H1 (cell line): Measurements from ENCODE around the gene TMEM115. TPM values are rescaled to one million over a fixed set of nuclear protein-coding genes. Genes with fewer than 3 reads are reported as not detected.

Experiments used
- CTCF ChIA-PET: fragments of 300-600 bp; sonication (Branson Sonifier 250); formaldehyde crosslinking; loops from one replicate; lab custom pipeline; 2021; ENCODE audit not compliant: partially characterized antibody; lab: Charles Lee
- POLR2A ChIA-PET: fragments of 300-600 bp; sonication (Branson Sonifier 250); formaldehyde crosslinking; loops from one replicate; lab custom pipeline; 2021; ENCODE audit warnings: inconsistent platforms; ENCODE audit not compliant: partially characterized antibody; lab: Charles Lee
- DNase-seq, 2 experiments: peaks; one replicate each; pipeline versions ENCODE4 v3.0.0 to v3.0.0-alpha.2; 2010 to 2022; ENCODE audit warnings: low spot score in 2 of 2, low read depth in 1 of 2, mixed read lengths in 1 of 2
- FAIRE-seq: peaks from 2 replicates; lab custom pipeline; 2011; peaks lifted over from hg19 to GRCh38; lab: Jason Lieb, UNC
- H2AFZ ChIP-seq: 2 replicates; pipeline ENCODE4 v1.8.1; 2012; ENCODE audit warnings: low read length, inconsistent platforms
- H2AK5ac ChIP-seq: 2 replicates; pipeline ENCODE4 v1.6.1; 2013; ENCODE audit warnings: low read depth, low read length
- H2BK120ac ChIP-seq: replicated peaks from 2 replicates; pipeline ENCODE3; 2013; ENCODE audit warnings: low read depth, low read length, inconsistent platforms
- H2BK12ac ChIP-seq: 2 replicates; pipeline ENCODE4 v1.6.1; 2013; ENCODE audit warnings: low read depth, low read length
- H2BK15ac ChIP-seq: 2 replicates; pipeline ENCODE4 v1.6.1; 2013; ENCODE audit warnings: low read length
- H2BK20ac ChIP-seq: 2 replicates; pipeline ENCODE4 v1.6.1; 2013; ENCODE audit warnings: low read length
- H2BK5ac ChIP-seq: 2 replicates; pipeline ENCODE4 v1.6.1; 2013; ENCODE audit warnings: low read depth, low read length
- H3K14ac ChIP-seq: 2 replicates; pipeline ENCODE4 v1.6.1; 2013; ENCODE audit warnings: inconsistent platforms; ENCODE audit not compliant: insufficient read length
- H3K18ac ChIP-seq: 2 replicates; pipeline ENCODE4 v1.6.1; 2013; ENCODE audit warnings: low read length; ENCODE audit errors: extremely low read depth
- H3K23ac ChIP-seq: 2 replicates; pipeline ENCODE4 v1.6.1; 2013; ENCODE audit warnings: inconsistent platforms; ENCODE audit not compliant: insufficient read length
- H3K23me2 ChIP-seq: 2 replicates; pipeline ENCODE4 v1.6.1; 2013; ENCODE audit warnings: low read depth, low read length
- H3K27ac ChIP-seq: 2 replicates; pipeline ENCODE4 v1.6.1; 2011; ENCODE audit warnings: low read depth, low read length, inconsistent platforms
- H3K27me3 ChIP-seq, 4 experiments: replicated peaks in 1 of 4; 1 replicate in 1 of 4; 2 replicates in 3 of 4; pipeline versions ENCODE4 v1.6.1 to v1.8.1; 2011 to 2013; ENCODE audit warnings: low read length in 3 of 4, mild to moderate bottlenecking in 3 of 4, inconsistent platforms in 2 of 4, mixed read lengths in 2 of 4, moderate library complexity in 1 of 4; ENCODE audit not compliant: control insufficient read depth in 3 of 4, insufficient read depth in 3 of 4; ENCODE audit errors: extremely low read depth in 1 of 4
- H3K36me3 ChIP-seq, 4 experiments: 2 replicates each; pipeline versions ENCODE4 v1.6.1 to v1.8.1; 2011 to 2013; ENCODE audit warnings: mild to moderate bottlenecking in 4 of 4, low read length in 3 of 4, moderate library complexity in 2 of 4, control low read depth in 1 of 4, inconsistent platforms in 1 of 4; ENCODE audit not compliant: insufficient read depth in 4 of 4, control insufficient read depth in 2 of 4
- H3K4ac ChIP-seq: replicated peaks from 2 replicates; pipeline ENCODE3; 2013; ENCODE audit warnings: low read length, low read depth, mixed read lengths, inconsistent platforms; ENCODE audit not compliant: insufficient read length
- H3K4me1 ChIP-seq, 4 experiments: replicated peaks in 1 of 4; 1 replicate in 1 of 4; 2 replicates in 3 of 4; pipeline versions ENCODE4 v1.6.1 to v1.8.1; 2011 to 2013; ENCODE audit warnings: low read length in 3 of 4, inconsistent platforms in 2 of 4, mixed read lengths in 1 of 4; ENCODE audit not compliant: insufficient read depth in 4 of 4, control insufficient read depth in 3 of 4
- H3K4me2 ChIP-seq, 2 experiments: 2 replicates each; pipeline versions ENCODE4 v1.6.1 to v1.8.1; 2011 to 2013; ENCODE audit warnings: low read depth in 2 of 2, low read length in 2 of 2, control low read depth in 1 of 2, inconsistent platforms in 1 of 2, mild to moderate bottlenecking in 1 of 2; ENCODE audit not compliant: insufficient read depth in 1 of 2
- H3K4me3 ChIP-seq, 4 experiments: fragments of 200-600, 300-600 bp in 1 of 4; sonication (generic), shearing (Covaris generic), sonication (Bioruptor Twin) in 1 of 4; 2 replicates each; pipeline versions ENCODE4 v1.5.1 to v1.8.1; 2011 to 2016; ENCODE audit warnings: low read length in 4 of 4, low read depth in 3 of 4, control low read depth in 2 of 4, inconsistent platforms in 2 of 4, mild to moderate bottlenecking in 2 of 4, mixed read lengths in 1 of 4, moderate library complexity in 1 of 4; ENCODE audit not compliant: insufficient read depth in 2 of 4; ENCODE audit errors: extremely low read depth in 1 of 4
- H3K56ac ChIP-seq: replicated peaks from 2 replicates; pipeline ENCODE3; 2013; ENCODE audit warnings: low read depth, mild to moderate bottlenecking, mixed read lengths, low read length, inconsistent platforms; ENCODE audit not compliant: insufficient read length
- H3K79me1 ChIP-seq: 2 replicates; pipeline ENCODE4 v1.6.1; 2013; ENCODE audit warnings: low read depth, low read length, control low read depth
- H3K79me2 ChIP-seq, 2 experiments: 2 replicates each; pipeline versions ENCODE4 v1.6.1 to v1.8.1; 2012 to 2013; ENCODE audit warnings: low read length in 2 of 2, mild to moderate bottlenecking in 2 of 2, inconsistent platforms in 1 of 2; ENCODE audit not compliant: insufficient read depth in 2 of 2, control insufficient read depth in 1 of 2
- H3K9ac ChIP-seq, 4 experiments: replicated peaks in 1 of 4; 1 replicate in 1 of 4; 2 replicates in 3 of 4; pipeline versions ENCODE4 v1.6.1 to v1.8.1; 2011 to 2013; ENCODE audit warnings: low read depth in 3 of 4, low read length in 3 of 4, control low read depth in 2 of 4, mild to moderate bottlenecking in 2 of 4, moderate library complexity in 2 of 4, inconsistent platforms in 1 of 4; ENCODE audit errors: extremely low read depth in 1 of 4
- H3K9me3 ChIP-seq, 2 experiments: 2 replicates each; pipeline versions ENCODE4 v1.6.1 to v1.8.1; 2012 to 2013; ENCODE audit warnings: mild to moderate bottlenecking in 2 of 2, moderate library complexity in 2 of 2, control low read depth in 1 of 2, inconsistent platforms in 1 of 2, low read depth in 1 of 2, low read length in 1 of 2, mixed read lengths in 1 of 2; ENCODE audit not compliant: insufficient read depth in 2 of 2
- H4K20me1 ChIP-seq, 2 experiments: replicated peaks in 1 of 2; 2 replicates each; pipeline versions ENCODE3 to v1.8.1; 2011 to 2013; ENCODE audit warnings: inconsistent platforms in 2 of 2, low read length in 2 of 2, mild to moderate bottlenecking in 1 of 2; ENCODE audit not compliant: insufficient read depth in 2 of 2, control insufficient read depth in 1 of 2
- H4K5ac ChIP-seq: 2 replicates; pipeline ENCODE4 v1.6.1; 2013; ENCODE audit warnings: low read length, low read depth, mixed read lengths, inconsistent platforms; ENCODE audit not compliant: insufficient read length
- H4K8ac ChIP-seq: 2 replicates; pipeline ENCODE4 v1.8.0; 2013; ENCODE audit warnings: mild to moderate bottlenecking, moderate library complexity, low read length, inconsistent platforms; ENCODE audit not compliant: insufficient read depth; ENCODE audit errors: extremely low read depth
- H4K91ac ChIP-seq: replicated peaks from 2 replicates; pipeline ENCODE3; 2013; ENCODE audit warnings: low read length, mixed read lengths, inconsistent platforms; ENCODE audit not compliant: insufficient read length
- BACH1 ChIP-seq: IDR thresholded peaks from 2 replicates; pipeline ENCODE4 v1.6.1; 2012; ENCODE audit warnings: low read length, improper control_type of control experiment
- BCL11A ChIP-seq, 2 experiments: IDR thresholded peaks; one replicate each; pipeline ENCODE4 v1.6.1; 2011; ENCODE audit warnings: low read depth in 2 of 2, low read length in 2 of 2, mild to moderate bottlenecking in 2 of 2
- CEBPB ChIP-seq: IDR thresholded peaks from 2 replicates; pipeline ENCODE4 v1.6.1; 2012; ENCODE audit warnings: low read depth, low read length
- CTBP2 ChIP-seq: IDR thresholded peaks from 2 replicates; pipeline ENCODE4 v1.7.0; 2011; ENCODE audit warnings: borderline replicate concordance, mild to moderate bottlenecking, moderate library complexity, mixed read lengths, low read length; ENCODE audit not compliant: insufficient read depth, insufficient read length
- EZH2 ChIP-seq: fragments of 200-600 bp; sonication (generic); IDR thresholded peaks from 2 replicates; pipeline ENCODE4 v1.7.1; 2012; ENCODE audit warnings: low read depth, mild to moderate bottlenecking, moderate library complexity, low read length, inconsistent platforms; ENCODE audit not compliant: severe bottlenecking
- NRF1 ChIP-seq: IDR thresholded peaks from 2 replicates; pipeline ENCODE4 v1.6.1; 2011; ENCODE audit warnings: mild to moderate bottlenecking, low read depth, low read length, improper control_type of control experiment
- RXRA ChIP-seq: IDR thresholded peaks from 2 replicates; pipeline ENCODE4 v1.6.1; 2011; ENCODE audit warnings: low read depth, mild to moderate bottlenecking, low read length, moderate library complexity; ENCODE audit not compliant: insufficient read depth
- SIN3A ChIP-seq, 2 experiments: IDR thresholded peaks in 1 of 2; conservative IDR thresholded peaks in 1 of 2; 2 replicates each; pipeline ENCODE4 v1.6.1; 2011 to 2012; ENCODE audit warnings: low read length in 2 of 2, improper control_type of control experiment in 1 of 2, low read depth in 1 of 2, mild to moderate bottlenecking in 1 of 2
- SIRT6 ChIP-seq: IDR thresholded peaks from one replicate; pipeline ENCODE4 v1.7.1; 2012; ENCODE audit warnings: low read length, inconsistent platforms
- SP1 ChIP-seq: IDR thresholded peaks from 2 replicates; pipeline ENCODE4 v1.6.1; 2011; ENCODE audit warnings: low read depth, low read length
- SUZ12 ChIP-seq: fragments of 200-600 bp; sonication (generic); IDR thresholded peaks from 2 replicates; pipeline ENCODE4 v1.6.1; 2012; ENCODE audit warnings: mild to moderate bottlenecking, inconsistent platforms, low read length, moderate library complexity, mixed read lengths
- TAF7 ChIP-seq: optimal IDR thresholded peaks from 2 replicates; pipeline ENCODE3; 2011; ENCODE audit warnings: low read depth, mild to moderate bottlenecking, inconsistent platforms, low read length, moderate library complexity, borderline replicate concordance
- USF2 ChIP-seq: IDR thresholded peaks from 2 replicates; pipeline ENCODE4 v1.6.1; 2011; ENCODE audit warnings: low read length, improper control_type of control experiment
- YY1 ChIP-seq: IDR thresholded peaks from 2 replicates; pipeline ENCODE4 v1.6.1; 2011; ENCODE audit warnings: low read depth, mild to moderate bottlenecking, low read length
- WGBS, 2 experiments: shearing (Covaris generic) in 1 of 2; methylation state at CpG; one replicate each; pipeline versions ENCODE4 v1.1.6 to v1.1.7; 2013 to 2015; ENCODE audit warnings: low lambda C conversion rate in 2 of 2, mixed read lengths in 2 of 2, inconsistent platforms in 1 of 2, low coverage in 1 of 2, missing lambda C conversion rate in 1 of 2; ENCODE audit not compliant: insufficient replicate concordance in 2 of 2, insufficient coverage in 1 of 2, insufficient read length in 1 of 2; ENCODE audit errors: extremely low coverage in 1 of 2, missing lambda C conversion rate in 1 of 2; 5-methylcytosine and 5-hydroxymethylcytosine counted together
- polyA plus RNA-seq, 7 experiments: library from polyadenylated mRNA; depleted of rRNA in 3 of 7; stranded (reverse) in 5 of 7; unstranded in 2 of 7; fragments of >200 nt in 5 of 7; fragments of 200-250 nt in 2 of 7; gene quantifications; 1 replicate in 5 of 7; 2 replicates in 1 of 7; 4 replicates in 1 of 7; pipeline versions ENCODE4 v1.2.1 to v1.2.3, GENCODE V29; 2011 to 2013; ENCODE audit warnings: missing spikeins in 2 of 7, mixed read lengths in 2 of 7
- total RNA-seq: library from RNA; stranded (reverse); fragmentation: NEBNext Ultra II Directional; extraction: Animal tissue kit (Norgen Biotek cat#: 25700); gene quantifications from 2 replicates; pipeline ENCODE4 v1.2.1, GENCODE V29; 2021

Gene TMEM115
- total and polyA plus RNA-seq, 2 of the 8 experiments (the other 6 are each of a cell fraction or from before 2014, with no cell fraction given) = 25.4 to 32.4 TPM

GRCh38 chr3:50382722-50383121 is 23.4 kb upstream of the TMEM115 start:
- no peak overlapping the region for H2AFZ ChIP-seq
- no peak for FAIRE-seq
- peaks cover 2 to 4% of the 10 kb centered on the region in 2 experiments for H4K20me1 ChIP-seq
- no peak overlapping the region for H2BK20ac ChIP-seq
- H3K4me1 ChIP-seq = peaks cover 0 to 5% (median 2%) of the 10 kb centered on the region in 4 experiments; a peak in 2 of 7 replicates
- ChIA-PET POLR2A (no interaction called here), CTCF (no interaction called here)
- H3K4ac ChIP-seq = no peak overlapping the region
- H2BK12ac ChIP-seq = no peak overlapping the region
- no peak overlapping the region for H3K4me3 ChIP-seq
- H3K4me2 ChIP-seq = no peak overlapping the region
- no peak overlapping the region for H4K5ac ChIP-seq
- no peak overlapping the region for H2BK120ac ChIP-seq
- no peak overlapping the region for H3K56ac ChIP-seq
- H3K14ac ChIP-seq = no peak overlapping the region
- TF ChIP-seq CEBPB (no peak), EZH2 (no peak), SIN3A (conservative IDR thresholded peaks at IDR 0.05 in 1 of 2, IDR thresholded peaks at IDR 0.05 in 1 of 2; ENCODE audit: low read depth in 1 of 2, low read length in 2 of 2) (no peak), NRF1 (no peak), BCL11A (IDR thresholded peaks at IDR 0.05; ENCODE audit: low read depth in 2 of 2, low read length in 2 of 2) (no peak), SIRT6 (no peak), SUZ12 (no peak), TAF7 (no peak), USF2 (no peak), BACH1 (no peak), RXRA (no peak), YY1 (no peak), CTBP2 (no peak), SP1 (no peak)
- TF ChIP-seq, all 59 proteins: peak for 0
- Histone ChIP-seq H3K23ac (no peak overlapping the region), H4K91ac (no peak overlapping the region), H3K79me1 (no peaks in the 10 kb centered on the region), H2AK5ac (no peak overlapping the region), H4K8ac (no peak overlapping the region), H2BK5ac (no peak overlapping the region), H3K79me2 (no peaks in the 10 kb centered on the region), H3K9ac (no peak overlapping the region), H3K23me2 (no peaks in the 10 kb centered on the region), H3K36me3 (no peaks in the 10 kb centered on the region), H3K18ac (no peak overlapping the region), H3K27me3 (peaks cover 0 to 3% (median 0%) of the 10 kb centered on the region in 4 experiments; a peak in 1 of 7 replicates), H2BK15ac (no peak overlapping the region), H3K27ac (no peak overlapping the region), H3K9me3 (no peaks in the 10 kb centered on the region)
- no peak for DNase-seq
- 91% methylated on average over 12 of the region's 12 CpGs; no CpG with 5 or more reads in 1 of the 2 experiments for WGBS, 2 experiments
